ENCODE data around the gene RAB42. TPM values are rescaled to one million over a fixed set of nuclear protein-coding genes. Genes with fewer than 3 reads are reported as not detected.

The RAB42 gene
- total and polyA plus RNA-seq, 10 of the 15 experiments (the other 5 are each of a cell fraction or from before 2014, with no cell fraction given): 0.16 to 4.5 (median 0.49) TPM

DNA sequence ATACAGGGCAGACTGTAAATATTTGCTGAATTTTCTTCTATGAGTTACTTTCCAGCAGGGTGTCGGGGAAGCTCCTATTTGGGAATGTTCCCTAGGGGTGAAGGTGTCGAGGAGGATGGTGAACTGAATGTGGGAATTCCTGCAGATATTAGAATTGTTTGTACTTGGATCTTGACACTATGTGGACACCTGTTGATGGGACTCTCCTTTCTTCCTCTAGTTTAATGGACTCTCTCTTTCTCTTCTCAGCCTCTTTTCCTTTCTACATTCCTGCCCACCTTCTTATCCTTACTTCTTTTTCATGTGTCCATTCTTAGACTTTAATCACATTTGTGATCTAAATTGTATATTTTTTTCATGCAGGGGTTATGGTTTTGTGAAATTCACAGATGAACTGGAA lies 25.1 kb upstream of the RAB42 start:
- no peak overlapping the region for H2AFZ ChIP-seq (ENCODE audit: control insufficient read depth, low read depth, low read length)
- DNase-seq (ENCODE audit: low read depth, low spot score) (no peak), FAIRE-seq (no peak), ATAC-seq (no peak)
- in situ Hi-C loops (cut with MboI) (no loop called here), intact Hi-C loops (cut with micrococcal nuclease; ENCODE audit: unreplicated experiment) (no loop called here)
- no peak overlapping the region for H3K27ac ChIP-seq (ENCODE audit: control insufficient read depth, insufficient read depth)
- ChIA-PET POLR2A (interaction anchor here (0.6 to 1.2 kb wide), 5 partner anchors 9 to 237 kb away, joined by 3 to 7 read pairs (median 4); no protein-coding TSS in a partner anchor), SMC1A (ENCODE audit: uncharacterized antibody, unreplicated experiment) (interaction anchor here (0.7 kb wide), 1 partner anchor 20 kb away, joined by 3 read pairs; no protein-coding TSS in a partner anchor), RAD21 (ENCODE audit: unreplicated experiment) (no interaction called here), CTCF (interaction anchor here (1.3 kb wide), 1 partner anchor 13 kb away, joined by 4 read pairs; no protein-coding TSS in a partner anchor)
- H3K4me1 ChIP-seq (ENCODE audit: control insufficient read depth, insufficient read depth, low read length): no peaks in the 10 kb centered on the region
- no peak overlapping the region for H3K4me2 ChIP-seq (ENCODE audit: control insufficient read depth, insufficient read depth)
- 100% methylated on average over 2 of the region's 2 CpGs for WGBS (ENCODE audit: insufficient coverage, insufficient replicate concordance, low lambda C conversion rate, missing lambda C conversion rate)
- TF ChIP-seq, protein P1, sequence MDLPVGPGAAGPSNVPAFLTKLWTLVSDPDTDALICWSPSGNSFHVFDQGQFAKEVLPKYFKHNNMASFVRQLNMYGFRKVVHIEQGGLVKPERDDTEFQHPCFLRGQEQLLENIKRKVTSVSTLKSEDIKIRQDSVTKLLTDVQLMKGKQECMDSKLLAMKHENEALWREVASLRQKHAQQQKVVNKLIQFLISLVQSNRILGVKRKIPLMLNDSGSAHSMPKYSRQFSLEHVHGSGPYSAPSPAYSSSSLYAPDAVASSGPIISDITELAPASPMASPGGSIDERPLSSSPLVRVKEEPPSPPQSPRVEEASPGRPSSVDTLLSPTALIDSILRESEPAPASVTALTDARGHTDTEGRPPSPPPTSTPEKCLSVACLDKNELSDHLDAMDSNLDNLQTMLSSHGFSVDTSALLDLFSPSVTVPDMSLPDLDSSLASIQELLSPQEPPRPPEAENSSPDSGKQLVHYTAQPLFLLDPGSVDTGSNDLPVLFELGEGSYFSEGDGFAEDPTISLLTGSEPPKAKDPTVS (IDR thresholded peaks at IDR 0.05; ENCODE audit: low read depth, low read length): no peak
- TF ChIP-seq SRF (IDR thresholded peaks at IDR 0.05; ENCODE audit: low read depth in 2 of 2, low read length in 2 of 2) (no peak), RBBP5 (conservative IDR thresholded peaks at IDR 0.05) (no peak), CBX5 (IDR thresholded peaks at IDR 0.05; ENCODE audit: low read depth) (no peak)
- TF ChIP-seq, protein P2, sequence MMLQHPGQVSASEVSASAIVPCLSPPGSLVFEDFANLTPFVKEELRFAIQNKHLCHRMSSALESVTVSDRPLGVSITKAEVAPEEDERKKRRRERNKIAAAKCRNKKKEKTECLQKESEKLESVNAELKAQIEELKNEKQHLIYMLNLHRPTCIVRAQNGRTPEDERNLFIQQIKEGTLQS (IDR thresholded peaks at IDR 0.05; ENCODE audit: borderline replicate concordance, extremely low read depth, low read depth, low read length): no peak
- H3K36me3 ChIP-seq (ENCODE audit: control insufficient read depth in 2 of 2, insufficient read depth in 2 of 2, low read length in 1 of 2): peaks cover 9 to 22% of the 10 kb centered on the region in 2 experiments; a peak in 3 of 4 replicates
- no peaks in the 10 kb centered on the region for H3K9me3 ChIP-seq (replicated peaks; ENCODE audit: control insufficient read depth, insufficient read depth, low read length)
- no peaks in the 10 kb centered on the region for H4K20me1 ChIP-seq (ENCODE audit: control insufficient read depth, insufficient read depth)
- BruUV-seq (replicated peaks): no TSS peak
- H3K4me3 ChIP-seq: no peak overlapping the region
- H3K79me2 ChIP-seq (ENCODE audit: control insufficient read depth, insufficient read depth, low read length): no peaks in the 10 kb centered on the region
- H3K27me3 ChIP-seq (replicated peaks in 1 of 2; ENCODE audit: control insufficient read depth in 2 of 2, insufficient read depth in 2 of 2, low read length in 1 of 2): no peaks in the 10 kb centered on the region
- H3K9ac ChIP-seq (ENCODE audit: control insufficient read depth, insufficient read depth, low read length): no peak overlapping the region

DNA sequence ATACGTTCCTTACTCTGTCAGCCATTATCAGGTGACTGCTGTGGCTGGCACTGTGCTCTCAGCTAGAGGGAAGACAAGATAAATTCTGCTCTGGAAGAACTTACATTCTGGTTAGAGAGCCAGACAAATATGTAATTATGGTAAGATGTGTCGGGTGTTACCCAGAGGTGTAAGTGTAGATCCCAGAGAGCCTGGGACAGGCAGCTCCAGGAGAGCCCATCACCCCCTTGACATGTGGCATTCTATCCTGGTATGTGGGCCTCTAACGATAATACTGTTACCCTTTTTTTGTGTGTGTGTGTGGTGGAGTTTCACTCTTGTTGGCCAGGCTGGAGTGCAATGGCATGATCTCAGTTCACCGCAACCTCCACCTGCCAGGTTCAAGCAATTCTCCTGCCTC lies 20.2 kb upstream of the RAB42 start:
- no TSS peak for BruUV-seq (replicated peaks)
- no peak for FAIRE-seq
- no peak for ATAC-seq
- TF ChIP-seq SREBF2 (IDR thresholded peaks at IDR 0.05; ENCODE audit: low read length) (no peak), ASH2L (IDR thresholded peaks at IDR 0.05; ENCODE audit: borderline replicate concordance, low read depth) (no peak), ESRRA (IDR thresholded peaks at IDR 0.05; ENCODE audit: low read length) (no peak), EGR1 (IDR thresholded peaks at IDR 0.05; ENCODE audit: borderline replicate concordance in 1 of 2, low read depth in 2 of 2, low read length in 2 of 2) (no peak), RAD51 (IDR thresholded peaks at IDR 0.05) (no peak), TCF12 (IDR thresholded peaks at IDR 0.05; ENCODE audit: low read depth, low read length) (no peak), SIX5 (IDR thresholded peaks at IDR 0.05; ENCODE audit: low read depth, low read length, severe bottlenecking) (no peak), SPI1 (IDR thresholded peaks at IDR 0.05; ENCODE audit: borderline replicate concordance, insufficient read depth, low read depth, low read length) (no peak), TAF1 (IDR thresholded peaks at IDR 0.05; ENCODE audit: borderline replicate concordance, low read depth, low read length) (no peak), NR2C2 (IDR thresholded peaks at IDR 0.05; ENCODE audit: borderline replicate concordance, control insufficient read depth, insufficient read length, low read depth) (no peak)
- TF ChIP-seq, protein P3, sequence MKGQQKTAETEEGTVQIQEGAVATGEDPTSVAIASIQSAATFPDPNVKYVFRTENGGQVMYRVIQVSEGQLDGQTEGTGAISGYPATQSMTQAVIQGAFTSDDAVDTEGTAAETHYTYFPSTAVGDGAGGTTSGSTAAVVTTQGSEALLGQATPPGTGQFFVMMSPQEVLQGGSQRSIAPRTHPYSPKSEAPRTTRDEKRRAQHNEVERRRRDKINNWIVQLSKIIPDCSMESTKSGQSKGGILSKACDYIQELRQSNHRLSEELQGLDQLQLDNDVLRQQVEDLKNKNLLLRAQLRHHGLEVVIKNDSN (IDR thresholded peaks at IDR 0.05; ENCODE audit: borderline replicate concordance, extremely low read length, insufficient read depth, low read depth, low read length): no peak

More for the DNA sequence above, 20.2 kb upstream of the RAB42 start:
- no peak overlapping the region for H3K27ac ChIP-seq (ENCODE audit: control insufficient read depth, insufficient read depth)
- ChIA-PET POLR2A (no interaction called here), RAD21 (ENCODE audit: unreplicated experiment) (no interaction called here), SMC1A (ENCODE audit: uncharacterized antibody, unreplicated experiment) (interaction anchor here (1.0 kb wide), 1 partner anchor 11 kb away, joined by 3 read pairs; no protein-coding TSS in a partner anchor), CTCF (no interaction called here)
- H3K4me1 ChIP-seq (ENCODE audit: control insufficient read depth, insufficient read depth, low read length): no peaks in the 10 kb centered on the region
- H3K27me3 ChIP-seq (replicated peaks in 1 of 2; ENCODE audit: control insufficient read depth in 2 of 2, insufficient read depth in 2 of 2, low read length in 1 of 2): no peaks in the 10 kb centered on the region
- no peak overlapping the region for H3K9ac ChIP-seq (ENCODE audit: control insufficient read depth, insufficient read depth, low read length)
- H3K4me2 ChIP-seq (ENCODE audit: control insufficient read depth, insufficient read depth): no peak overlapping the region
- H3K36me3 ChIP-seq (ENCODE audit: control insufficient read depth in 2 of 2, insufficient read depth in 2 of 2, low read length in 1 of 2): peaks cover 9 to 13% of the 10 kb centered on the region in 2 experiments; a peak in 3 of 4 replicates
- 76% methylated on average over 4 of the region's 4 CpGs for WGBS (ENCODE audit: insufficient coverage, insufficient replicate concordance, low lambda C conversion rate, missing lambda C conversion rate)
- DNase-seq (ENCODE audit: low read depth, low spot score): no peak
- no peak overlapping the region for H3K4me3 ChIP-seq
- in situ Hi-C loops (cut with MboI) (no loop called here), intact Hi-C loops (cut with micrococcal nuclease; ENCODE audit: unreplicated experiment) (no loop called here)
- H2AFZ ChIP-seq (ENCODE audit: control insufficient read depth, low read depth, low read length): no peak overlapping the region
- H4K20me1 ChIP-seq (ENCODE audit: control insufficient read depth, insufficient read depth): no peaks in the 10 kb centered on the region
- no peaks in the 10 kb centered on the region for H3K9me3 ChIP-seq (replicated peaks; ENCODE audit: control insufficient read depth, insufficient read depth, low read length)
- H3K79me2 ChIP-seq (ENCODE audit: control insufficient read depth, insufficient read depth, low read length): no peaks in the 10 kb centered on the region

Measured in GM12878 (cell line).